Measurements from ENCODE around the gene PTPMT1. TPM values are rescaled to one million over a fixed set of nuclear protein-coding genes. Genes with fewer than 3 reads are reported as not detected.
"Not testable (repeated sequence)": the region's sequence is repeated elsewhere in the genome, so short reads cannot be mapped to it uniquely, and the experiment has no call there.

The PTPMT1 gene
- total RNA-seq, 6 experiments from 2014 or later = 14.7 to 118 (median 20.5) TPM

DNA sequence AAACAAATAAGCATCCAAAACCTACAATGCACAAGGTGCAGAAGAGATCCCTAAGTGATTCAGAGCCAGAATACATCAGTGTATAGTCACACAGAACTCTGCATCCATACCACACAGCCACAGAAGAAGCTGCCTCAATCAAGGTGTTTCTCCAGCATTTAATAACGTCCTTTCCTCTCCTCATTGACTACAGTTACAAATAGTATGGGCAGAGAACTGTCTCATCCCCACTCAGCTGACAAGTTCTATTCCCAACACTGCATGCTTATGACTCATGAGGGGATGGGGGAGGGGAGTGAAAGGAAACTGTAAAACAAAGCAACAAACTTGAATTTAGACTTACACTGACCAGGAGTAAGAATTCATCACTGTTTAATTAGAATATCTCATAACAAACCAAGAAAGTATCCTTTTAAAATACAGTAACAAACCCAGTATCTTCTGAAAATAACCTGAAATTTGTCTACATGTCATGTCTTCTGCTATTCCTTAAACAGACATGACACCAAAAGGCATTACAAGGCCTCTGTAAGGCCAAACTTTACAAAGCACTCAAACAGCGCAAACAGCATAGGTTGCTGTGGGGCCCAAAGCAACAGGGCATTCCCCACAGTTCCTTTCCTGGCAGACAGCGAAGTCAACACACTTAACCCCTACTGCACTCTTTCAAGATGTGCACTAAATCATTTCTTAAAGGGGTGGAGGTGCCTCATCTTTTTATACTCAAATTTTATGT lies 41.7 kb upstream of the PTPMT1 start:
- WGBS (ENCODE audit: insufficient coverage, low coverage, low lambda C conversion rate, missing lambda C conversion rate) = 4% methylated on average over 3 of the region's 3 CpGs
- no peaks in the 10 kb centered on the region for H3K36me3 ChIP-seq
- H3K9me3 ChIP-seq = no peaks in the 10 kb centered on the region
- no peak for TF ChIP-seq POLR2A (IDR thresholded peaks at IDR 0.05)
- TF ChIP-seq, protein P1, sequence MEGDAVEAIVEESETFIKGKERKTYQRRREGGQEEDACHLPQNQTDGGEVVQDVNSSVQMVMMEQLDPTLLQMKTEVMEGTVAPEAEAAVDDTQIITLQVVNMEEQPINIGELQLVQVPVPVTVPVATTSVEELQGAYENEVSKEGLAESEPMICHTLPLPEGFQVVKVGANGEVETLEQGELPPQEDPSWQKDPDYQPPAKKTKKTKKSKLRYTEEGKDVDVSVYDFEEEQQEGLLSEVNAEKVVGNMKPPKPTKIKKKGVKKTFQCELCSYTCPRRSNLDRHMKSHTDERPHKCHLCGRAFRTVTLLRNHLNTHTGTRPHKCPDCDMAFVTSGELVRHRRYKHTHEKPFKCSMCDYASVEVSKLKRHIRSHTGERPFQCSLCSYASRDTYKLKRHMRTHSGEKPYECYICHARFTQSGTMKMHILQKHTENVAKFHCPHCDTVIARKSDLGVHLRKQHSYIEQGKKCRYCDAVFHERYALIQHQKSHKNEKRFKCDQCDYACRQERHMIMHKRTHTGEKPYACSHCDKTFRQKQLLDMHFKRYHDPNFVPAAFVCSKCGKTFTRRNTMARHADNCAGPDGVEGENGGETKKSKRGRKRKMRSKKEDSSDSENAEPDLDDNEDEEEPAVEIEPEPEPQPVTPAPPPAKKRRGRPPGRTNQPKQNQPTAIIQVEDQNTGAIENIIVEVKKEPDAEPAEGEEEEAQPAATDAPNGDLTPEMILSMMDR (IDR thresholded peaks at IDR 0.05) = no peak
- no peaks in the 10 kb centered on the region for H3K27me3 ChIP-seq
- H3K4me3 ChIP-seq = no peak overlapping the region
- H3K4me1 ChIP-seq = peaks cover 0 to 56% (median 17%) of the 10 kb centered on the region in 4 donors
- DNase-seq (no peak), ATAC-seq (peak; percentile 63 to 90 (median 70))
- peak overlapping the region in 2 of 3 donors; percentile 50 to 64 for H3K27ac ChIP-seq
- intact Hi-C loops (cut with DNase I) = no loop called here

DNA sequence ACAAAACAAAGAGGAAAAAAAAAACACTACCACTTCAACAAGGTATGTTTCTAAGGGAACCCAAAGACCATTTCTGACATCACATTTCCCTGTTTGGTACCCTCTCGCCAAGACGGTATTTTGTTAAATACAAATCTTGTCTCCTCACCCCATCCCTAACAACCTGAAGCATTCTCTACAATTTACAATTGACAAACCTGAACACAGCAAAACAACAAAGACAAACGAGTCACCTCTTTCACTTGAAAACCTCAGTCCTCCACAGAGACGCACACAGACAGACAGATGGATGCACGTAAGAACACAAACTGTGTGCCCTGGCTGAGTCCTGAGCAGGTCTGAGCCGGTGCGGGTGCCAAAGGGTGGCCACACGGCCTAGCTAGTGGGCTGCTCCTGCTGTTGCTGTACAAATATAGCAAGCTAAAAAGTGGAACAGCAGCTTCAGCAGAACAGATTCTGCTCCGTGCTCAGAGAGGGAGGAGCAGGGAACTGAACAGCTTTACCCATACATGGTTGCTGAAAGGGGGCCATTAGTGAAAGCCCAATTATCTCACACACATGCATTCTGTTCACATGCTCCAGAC lies 41.0 kb upstream of the PTPMT1 start:
- Histone ChIP-seq H3K36me3 (no peaks in the 10 kb centered on the region), H3K27me3 (no peaks in the 10 kb centered on the region), H3K9me3 (no peaks in the 10 kb centered on the region), H3K27ac (peak overlapping the region in 2 of 3 donors; percentile 50 to 64), H3K4me3 (no peak overlapping the region), H3K4me1 (peaks cover 0 to 51% (median 15%) of the 10 kb centered on the region in 4 donors)
- TF ChIP-seq, protein P1 (IDR thresholded peaks at IDR 0.05) = no peak
- DNase-seq (no peak), ATAC-seq (peak; percentile 39 to 68 (median 56))
- intact Hi-C loops (cut with DNase I) = no loop called here
- 17% methylated on average over 6 of the region's 9 CpGs for WGBS (ENCODE audit: insufficient coverage, low coverage, low lambda C conversion rate, missing lambda C conversion rate)

DNA sequence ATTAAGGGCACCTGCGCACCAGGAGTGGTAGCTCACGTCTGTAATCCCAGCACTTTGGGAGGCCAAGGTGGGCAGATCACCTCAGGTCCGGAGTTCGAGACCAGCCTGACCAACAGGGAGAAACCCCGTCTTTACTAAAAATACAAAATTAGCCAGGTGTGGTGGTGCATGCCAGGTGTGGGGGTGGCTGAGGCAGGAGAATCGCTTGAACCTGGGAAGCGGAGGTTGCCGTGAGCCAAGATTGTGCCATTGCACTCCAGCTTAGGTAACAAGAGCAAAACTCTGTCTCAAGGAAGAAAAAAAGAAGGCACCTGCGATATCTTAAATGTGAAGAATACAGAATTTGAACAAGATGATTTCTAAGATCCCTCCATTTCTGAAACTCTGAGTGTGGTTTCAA lies 39.4 kb upstream of the PTPMT1 start:
- Histone ChIP-seq H3K4me1 (peaks cover 0 to 51% (median 15%) of the 10 kb centered on the region in 4 donors), H3K27ac (peak overlapping the region in 2 of 3 donors; percentile 7 to 13)
- WGBS (ENCODE audit: insufficient coverage, low coverage, low lambda C conversion rate, missing lambda C conversion rate) = 51% methylated on average over 9 of the region's 9 CpGs
- H3K27me3 ChIP-seq; intact Hi-C loops (cut with DNase I); ATAC-seq; DNase-seq; H3K36me3 ChIP-seq; H3K9me3 ChIP-seq; H3K4me3 ChIP-seq: not testable (repeated sequence)

DNA sequence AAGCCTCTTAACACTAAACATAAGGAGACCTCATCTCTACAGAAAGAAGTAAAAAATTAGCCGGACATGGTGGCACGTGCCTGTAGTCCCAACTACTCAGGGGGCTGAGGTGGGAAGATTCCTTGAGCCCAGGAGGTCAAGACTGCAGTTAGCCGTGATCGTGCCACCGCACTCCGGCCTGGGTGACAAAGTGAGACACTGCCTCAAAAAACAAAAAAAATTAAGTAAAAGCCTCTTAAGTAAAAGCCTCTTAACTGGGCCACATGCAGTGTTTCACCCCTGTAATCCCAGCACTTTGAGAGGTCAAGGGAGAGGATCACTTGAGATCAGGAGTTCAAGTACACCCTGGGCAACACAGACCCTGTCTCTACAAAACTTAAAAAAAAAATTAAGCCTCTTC lies 38.2 kb upstream of the PTPMT1 start:
- WGBS (ENCODE audit: insufficient coverage, low coverage, low lambda C conversion rate, missing lambda C conversion rate) = 88% methylated on average over 6 of the region's 6 CpGs
- DNase-seq = no peak
- TF ChIP-seq, protein P1 (IDR thresholded peaks at IDR 0.05) = no peak
- TF ChIP-seq POLR2A (IDR thresholded peaks at IDR 0.05) = no peak
- Histone ChIP-seq H3K36me3 (no peaks in the 10 kb centered on the region), H3K4me1 (peaks cover 0 to 58% (median 16%) of the 10 kb centered on the region in 4 donors), H3K9me3 (no peaks in the 10 kb centered on the region), H3K4me3 (no peak overlapping the region), H3K27ac (peak overlapping the region in 1 of 3 donors; percentile 26), H3K27me3 (no peaks in the 10 kb centered on the region)
- ATAC-seq = no peak
- intact Hi-C loops (cut with DNase I) = no loop called here

DNA sequence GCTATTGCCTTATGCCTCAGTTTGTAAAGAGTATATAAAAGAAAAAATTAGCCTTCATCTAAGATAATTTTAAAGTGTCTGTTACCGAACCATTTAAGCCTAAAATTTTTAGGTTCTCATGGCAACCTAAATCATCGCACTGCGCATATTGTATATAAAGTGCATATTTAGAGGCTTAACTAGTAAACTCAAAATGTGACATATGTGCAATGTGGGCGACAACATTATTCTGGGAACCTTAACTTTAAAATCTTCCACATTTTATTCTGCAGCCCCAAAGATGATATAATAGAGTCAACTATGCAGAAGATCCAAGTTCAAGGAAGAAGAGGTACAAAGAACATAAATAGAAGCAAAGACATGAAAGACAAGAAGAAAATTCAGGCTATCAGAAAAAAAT lies 35.4 kb upstream of the PTPMT1 start:
- no peak for ATAC-seq
- intact Hi-C loops (cut with DNase I) = no loop called here
- Histone ChIP-seq H3K4me1 (peaks cover 0 to 59% (median 17%) of the 10 kb centered on the region in 4 donors), H3K9me3 (no peaks in the 10 kb centered on the region), H3K4me3 (no peak overlapping the region), H3K36me3 (no peaks in the 10 kb centered on the region), H3K27ac (no peak overlapping the region), H3K27me3 (no peaks in the 10 kb centered on the region)
- no peak for TF ChIP-seq POLR2A (IDR thresholded peaks at IDR 0.05)
- TF ChIP-seq, protein P1 (IDR thresholded peaks at IDR 0.05) = no peak
- WGBS (ENCODE audit: insufficient coverage, low coverage, low lambda C conversion rate, missing lambda C conversion rate) = 87% methylated on average over 4 of the region's 4 CpGs
- DNase-seq = no peak

DNA sequence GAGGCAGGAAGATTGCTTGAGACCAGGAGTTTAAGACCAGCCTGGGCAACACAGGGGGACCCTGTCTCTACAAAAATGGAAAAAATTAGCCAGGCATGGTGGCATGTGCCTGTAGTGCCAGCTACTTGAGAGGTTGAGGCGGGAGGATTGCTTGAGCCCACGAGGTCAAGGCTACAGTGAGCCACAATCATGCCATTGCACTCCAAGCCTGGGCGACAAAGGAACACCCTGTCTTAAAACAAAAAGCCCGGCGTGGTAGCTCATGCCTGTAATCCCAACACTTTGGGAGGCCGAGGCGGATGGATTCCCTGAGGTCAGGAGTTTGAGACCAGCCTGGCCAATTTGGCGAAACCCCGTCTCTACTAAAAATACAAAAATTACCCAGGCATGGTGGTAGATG lies 34.7 kb upstream of the PTPMT1 start:
- ATAC-seq; intact Hi-C loops (cut with DNase I); DNase-seq; H3K4me3 ChIP-seq; H3K27ac ChIP-seq; H3K9me3 ChIP-seq; H3K27me3 ChIP-seq; H3K36me3 ChIP-seq: not testable (repeated sequence)
- H3K4me1 ChIP-seq = peaks cover 0 to 51% (median 13%) of the 10 kb centered on the region in 4 donors
- 71% methylated on average over 4 of the region's 9 CpGs for WGBS (ENCODE audit: insufficient coverage, low coverage, low lambda C conversion rate, missing lambda C conversion rate)

Data from right lobe of liver (tissue), 6 donors.